Activated CD4-positive, alpha-beta T cell treated with anti-CD3 and anti-CD28 coated beads, Interleukin-2, amount 10 ng/mL, durations not matched to agents 24 days and 14 days (primary cell): ENCODE results near the gene RERE. TPM values are rescaled to one million over a fixed set of nuclear protein-coding genes. Genes with fewer than 3 reads are reported as not detected.

ENCODE experiments used
- DNase-seq: peaks from one replicate; pipeline ENCODE4 v3.0.0; 2022
- H3K27ac Mint-ChIP-seq: one replicate; pipeline ENCODE4 v1.8.0; 2022; ENCODE audit warnings: mild to moderate bottlenecking, mixed read lengths
- H3K27me3 Mint-ChIP-seq: one replicate; pipeline ENCODE4 v1.8.0; 2022; ENCODE audit warnings: mixed read lengths
- H3K36me3 Mint-ChIP-seq: one replicate; pipeline ENCODE4 v1.8.0; 2022; ENCODE audit warnings: low read depth, mild to moderate bottlenecking, mixed read lengths
- H3K4me1 Mint-ChIP-seq: one replicate; pipeline ENCODE4 v1.8.0; 2021; ENCODE audit warnings: mixed read lengths
- H3K4me3 Mint-ChIP-seq: one replicate; pipeline ENCODE4 v1.8.0; 2022; ENCODE audit warnings: mild to moderate bottlenecking, moderate library complexity, mixed read lengths
- H3K9me3 Mint-ChIP-seq: one replicate; pipeline ENCODE4 v1.8.0; 2021; ENCODE audit warnings: mixed read lengths
- intact Hi-C: fragments of 100-400 bp; cut with micrococcal nuclease; formaldehyde crosslinking; loops from one replicate; pipeline ENCODE4 v1.15.1; 2023
- total RNA-seq: library from RNA; stranded (reverse); gene quantifications from 2 replicates; pipeline ENCODE4 v1.2.3, GENCODE V29; 2022

Gene RERE
- total RNA-seq, 1 donor from 2014 or later, result 85.6 TPM

GRCh38 chr1:8671306-8671917 is 146.0 kb downstream of the RERE start:
- Mint-ChIP-seq H3K27me3 (no peaks in the 10 kb centered on the region), H3K4me3 (no peak overlapping the region), H3K27ac (no peak overlapping the region), H3K4me1 (peaks cover 40% of the 10 kb centered on the region), H3K36me3 (peaks cover 3% of the 10 kb centered on the region), H3K9me3 (no peaks in the 10 kb centered on the region)
- peak; percentile 75 for DNase-seq
- intact Hi-C loops, result loop anchor here (2.0 kb wide), 3 partner anchors 29 to 111 kb away; no protein-coding TSS in a partner anchor

- Mint-ChIP-seq H3K4me1 (peaks cover 38% of the 10 kb centered on the region), H3K4me3 (no peak overlapping the region), H3K27me3 (no peaks in the 10 kb centered on the region), H3K36me3 (no peaks in the 10 kb centered on the region), H3K9me3 (no peaks in the 10 kb centered on the region), H3K27ac (no peak overlapping the region)
- DNase-seq, result no peak
- intact Hi-C loops, result loop anchor here (2.0 kb wide), 3 partner anchors 30 to 110 kb away; no protein-coding TSS in a partner anchor
Measured at GRCh38 chr1:8670371-8670818, 147.0 kb downstream of the RERE start.

- DNase-seq, result no peak
- intact Hi-C loops, result loop anchor here (2.0 to 10.0 kb wide), 4 partner anchors 31 to 195 kb away; no protein-coding TSS in a partner anchor
- H3K4me3 Mint-ChIP-seq, result no peak overlapping the region
- peaks cover 34% of the 10 kb centered on the region for H3K4me1 Mint-ChIP-seq
- peak overlapping the region; percentile 50 for H3K27ac Mint-ChIP-seq
- no peaks in the 10 kb centered on the region for H3K9me3 Mint-ChIP-seq
- H3K27me3 Mint-ChIP-seq, result no peaks in the 10 kb centered on the region
- no peaks in the 10 kb centered on the region for H3K36me3 Mint-ChIP-seq
Measured at GRCh38 chr1:8669606-8670335, 147.7 kb downstream of the RERE start.

GRCh38 chr1:8667869-8668594 is 149.4 kb downstream of the RERE start:
- H3K4me3 Mint-ChIP-seq, result no peak overlapping the region
- H3K27me3 Mint-ChIP-seq, result no peaks in the 10 kb centered on the region
- peaks cover 31% of the 10 kb centered on the region for H3K4me1 Mint-ChIP-seq
- intact Hi-C loops, result loop anchor here (10.0 kb wide), 1 partner anchor 193 kb away; no protein-coding TSS in a partner anchor
- no peak overlapping the region for H3K27ac Mint-ChIP-seq
- no peaks in the 10 kb centered on the region for H3K36me3 Mint-ChIP-seq
- no peaks in the 10 kb centered on the region for H3K9me3 Mint-ChIP-seq
- no peak for DNase-seq

- no peak overlapping the region for H3K4me3 Mint-ChIP-seq
- H3K9me3 Mint-ChIP-seq, result no peaks in the 10 kb centered on the region
- H3K27me3 Mint-ChIP-seq, result no peaks in the 10 kb centered on the region
- intact Hi-C loops, result loop anchor here (1.0 to 10.0 kb wide), 2 partner anchors 17 to 192 kb away; no protein-coding TSS in a partner anchor
- no peak for DNase-seq
- H3K27ac Mint-ChIP-seq, result peak overlapping the region; percentile 14
- H3K4me1 Mint-ChIP-seq, result peaks cover 29% of the 10 kb centered on the region
- H3K36me3 Mint-ChIP-seq, result no peaks in the 10 kb centered on the region
Measured at GRCh38 chr1:8666389-8667167, 150.9 kb downstream of the RERE start.

GRCh38 chr1:8665833-8666232 is 151.6 kb downstream of the RERE start:
- intact Hi-C loops, result loop anchor here (1.0 to 10.0 kb wide), 2 partner anchors 17 to 191 kb away; no protein-coding TSS in a partner anchor
- no peak for DNase-seq
- Mint-ChIP-seq H3K27me3 (no peaks in the 10 kb centered on the region), H3K4me3 (no peak overlapping the region), H3K27ac (no peak overlapping the region), H3K36me3 (no peaks in the 10 kb centered on the region), H3K9me3 (no peaks in the 10 kb centered on the region), H3K4me1 (peaks cover 22% of the 10 kb centered on the region)

GRCh38 chr1:8664887-8665286 is 152.6 kb downstream of the RERE start:
- Mint-ChIP-seq H3K27ac (no peak overlapping the region), H3K9me3 (no peaks in the 10 kb centered on the region), H3K36me3 (no peaks in the 10 kb centered on the region), H3K27me3 (no peaks in the 10 kb centered on the region), H3K4me1 (peaks cover 13% of the 10 kb centered on the region), H3K4me3 (no peak overlapping the region)
- no peak for DNase-seq
- intact Hi-C loops, result loop anchor here (10.0 kb wide), 1 partner anchor 190 kb away; no protein-coding TSS in a partner anchor

- H3K27ac Mint-ChIP-seq, result no peak overlapping the region
- no peaks in the 10 kb centered on the region for H3K36me3 Mint-ChIP-seq
- DNase-seq, result peak; percentile 78
- intact Hi-C loops, result loop anchor here (10.0 kb wide), 1 partner anchor 189 kb away; no protein-coding TSS in a partner anchor
- no peak overlapping the region for H3K4me3 Mint-ChIP-seq
- H3K27me3 Mint-ChIP-seq, result no peaks in the 10 kb centered on the region
- H3K9me3 Mint-ChIP-seq, result no peaks in the 10 kb centered on the region
- peaks cover 5% of the 10 kb centered on the region for H3K4me1 Mint-ChIP-seq
Measured at GRCh38 chr1:8663915-8664329, 153.5 kb downstream of the RERE start.

GRCh38 chr1:8663090-8663802 is 154.2 kb downstream of the RERE start:
- Mint-ChIP-seq H3K27ac (no peak overlapping the region), H3K4me3 (no peak overlapping the region), H3K27me3 (no peaks in the 10 kb centered on the region), H3K9me3 (no peaks in the 10 kb centered on the region), H3K4me1 (peaks cover 5% of the 10 kb centered on the region), H3K36me3 (no peaks in the 10 kb centered on the region)
- no peak for DNase-seq
- intact Hi-C loops, result loop anchor here (10.0 kb wide), 1 partner anchor 188 kb away; no protein-coding TSS in a partner anchor

- intact Hi-C loops, result loop anchor here (1.0 to 10.0 kb wide), 2 partner anchors 58 to 188 kb away; no protein-coding TSS in a partner anchor
Measured at GRCh38 chr1:8662380-8663072, 154.9 kb downstream of the RERE start.

GRCh38 chr1:8661185-8662110 is 156.0 kb downstream of the RERE start:
- H3K27ac Mint-ChIP-seq, result no peak overlapping the region

More at GRCh38 chr1:8662380-8663072, 154.9 kb downstream of the RERE start:
- no peak overlapping the region for H3K27ac Mint-ChIP-seq
- peaks cover 5% of the 10 kb centered on the region for H3K4me1 Mint-ChIP-seq
- H3K36me3 Mint-ChIP-seq, result no peaks in the 10 kb centered on the region
- no peaks in the 10 kb centered on the region for H3K9me3 Mint-ChIP-seq
- peak overlapping the region; percentile 18 for H3K4me3 Mint-ChIP-seq
- no peak for DNase-seq
- no peaks in the 10 kb centered on the region for H3K27me3 Mint-ChIP-seq

More at GRCh38 chr1:8661185-8662110, 156.0 kb downstream of the RERE start:
- Mint-ChIP-seq H3K4me3 (peak overlapping the region; percentile 18), H3K9me3 (no peaks in the 10 kb centered on the region), H3K36me3 (no peaks in the 10 kb centered on the region), H3K27me3 (no peaks in the 10 kb centered on the region), H3K4me1 (peaks cover 5% of the 10 kb centered on the region)
- no peak for DNase-seq
- intact Hi-C loops, result loop anchor here (1.0 to 10.0 kb wide), 2 partner anchors 57 to 187 kb away; no protein-coding TSS in a partner anchor
